ENCODE results near the gene GEMIN4. TPM values are rescaled to one million over a fixed set of nuclear protein-coding genes. Genes with fewer than 3 reads are reported as not detected.
A peak's percentile ranks its signal among the peaks of the same experiment; 100 is the strongest.

Gene GEMIN4
- total RNA-seq, 1 donor from 2014 or later: 26.7 TPM

- DNase-seq (ENCODE audit: low spot score): no peak
Measured at GRCh38 chr17:742147-742793, 9.8 kb downstream of the GEMIN4 start.

- DNase-seq (ENCODE audit: low spot score): no peak
Measured at GRCh38 chr17:740240-741017, 11.6 kb downstream of the GEMIN4 start.

GRCh38 chr17:737561-738113, 14.4 kb downstream of the GEMIN4 start:
- no peak for DNase-seq (ENCODE audit: low spot score)

GRCh38 chr17:733743-734142, 18.3 kb downstream of the GEMIN4 start:
- DNase-seq (ENCODE audit: low spot score): no peak

GRCh38 chr17:732902-733720, 19.0 kb downstream of the GEMIN4 start:
- DNase-seq (ENCODE audit: low spot score): peak; percentile 57

GRCh38 chr17:732067-732901, 19.8 kb downstream of the GEMIN4 start, which contains the start of gene TLCD3A:
Gene TLCD3A, plus strand, starts transcription at chr17:732596. Its CDS starts 52 bp downstream, at chr17:732648.
- peak; percentile 70 for DNase-seq (ENCODE audit: low spot score)

GRCh38 chr17:731644-732066, 20.4 kb downstream of the GEMIN4 start:
- no peak for DNase-seq (ENCODE audit: low spot score)

- DNase-seq (ENCODE audit: low spot score): peak; percentile 81
Measured at GRCh38 chr17:728911-729310, 23.2 kb downstream of the GEMIN4 start.

GRCh38 chr17:726271-726919, 25.7 kb downstream of the GEMIN4 start:
- no peak for DNase-seq (ENCODE audit: low spot score)

- no peak for DNase-seq (ENCODE audit: low spot score)
Measured at GRCh38 chr17:725746-726145, 26.3 kb downstream of the GEMIN4 start.

- no peak for DNase-seq (ENCODE audit: low spot score)
Measured at GRCh38 chr17:725084-725483, 27.0 kb downstream of the GEMIN4 start.

GRCh38 chr17:721540-721937, 30.5 kb downstream of the GEMIN4 start:
- no peak for DNase-seq (ENCODE audit: low spot score)

- DNase-seq (ENCODE audit: low spot score): no peak
Measured at GRCh38 chr17:720706-721539, 31.1 kb downstream of the GEMIN4 start.

GRCh38 chr17:718075-718474, 34.0 kb downstream of the GEMIN4 start:
- DNase-seq (ENCODE audit: low spot score): no peak

- DNase-seq (ENCODE audit: low spot score): no peak
Measured at GRCh38 chr17:708132-708531, 43.9 kb downstream of the GEMIN4 start.

GRCh38 chr17:705863-706262, 46.2 kb downstream of the GEMIN4 start:
- no peak for DNase-seq (ENCODE audit: low spot score)

GRCh38 chr17:705011-705410, 47.1 kb downstream of the GEMIN4 start:
- DNase-seq (ENCODE audit: low spot score): no peak

GRCh38 chr17:704111-704864, 47.8 kb downstream of the GEMIN4 start:
- DNase-seq (ENCODE audit: low spot score): no peak
